Fibroblast of the aortic adventitia (primary cell): ENCODE results near the gene KLHL36. TPM values are rescaled to one million over a fixed set of nuclear protein-coding genes. Genes with fewer than 3 reads are reported as not detected.

ENCODE experiments used
- DNase-seq: peaks from one replicate; pipeline ENCODE4 v3.0.0-alpha.2; 2010; ENCODE audit warnings: low read depth
- H3K4me3 ChIP-seq: 2 replicates; pipeline ENCODE4 v1.5.1; 2011; ENCODE audit warnings: low read depth, mild to moderate bottlenecking, control low read depth, low read length, moderate library complexity
- total RNA-seq: library from RNA; depleted of rRNA; stranded (reverse); fragments of >200 nt; gene quantifications from 2 replicates; pipeline ENCODE4 v1.2.3, GENCODE V29; 2012; ENCODE audit warnings: low replicate concordance
- TF ChIP-seq, protein P1 (sequence below): IDR thresholded peaks from 2 replicates; pipeline ENCODE4 v1.5.1; 2011; ENCODE audit warnings: mild to moderate bottlenecking, low read length, control low read depth, inconsistent platforms; ENCODE audit not compliant: insufficient read depth

The KLHL36 gene
- total RNA-seq, 1 donor, result 50.5 TPM

DNA sequence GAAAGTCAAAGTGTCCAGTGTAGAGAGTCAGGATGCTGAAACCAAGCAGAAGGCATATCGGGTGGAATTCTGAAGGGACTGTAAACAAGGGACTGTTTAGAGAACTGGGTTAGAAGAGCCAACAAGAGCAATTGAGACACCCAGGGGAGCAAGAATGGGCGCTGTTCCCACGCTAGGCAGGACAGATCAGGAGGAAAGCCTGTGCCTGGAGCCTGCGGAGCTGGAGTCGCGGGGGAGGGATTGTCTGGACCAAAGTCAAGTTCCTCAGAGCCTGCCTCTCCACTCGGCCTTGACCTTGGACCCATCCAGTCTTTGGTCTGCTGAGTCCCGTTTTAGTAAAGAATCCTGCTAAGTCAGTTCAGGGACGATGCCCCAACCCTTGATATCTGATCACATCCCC is 14.7 kb upstream of the KLHL36 start:
- no peak overlapping the region for H3K4me3 ChIP-seq
- TF ChIP-seq, protein P1, sequence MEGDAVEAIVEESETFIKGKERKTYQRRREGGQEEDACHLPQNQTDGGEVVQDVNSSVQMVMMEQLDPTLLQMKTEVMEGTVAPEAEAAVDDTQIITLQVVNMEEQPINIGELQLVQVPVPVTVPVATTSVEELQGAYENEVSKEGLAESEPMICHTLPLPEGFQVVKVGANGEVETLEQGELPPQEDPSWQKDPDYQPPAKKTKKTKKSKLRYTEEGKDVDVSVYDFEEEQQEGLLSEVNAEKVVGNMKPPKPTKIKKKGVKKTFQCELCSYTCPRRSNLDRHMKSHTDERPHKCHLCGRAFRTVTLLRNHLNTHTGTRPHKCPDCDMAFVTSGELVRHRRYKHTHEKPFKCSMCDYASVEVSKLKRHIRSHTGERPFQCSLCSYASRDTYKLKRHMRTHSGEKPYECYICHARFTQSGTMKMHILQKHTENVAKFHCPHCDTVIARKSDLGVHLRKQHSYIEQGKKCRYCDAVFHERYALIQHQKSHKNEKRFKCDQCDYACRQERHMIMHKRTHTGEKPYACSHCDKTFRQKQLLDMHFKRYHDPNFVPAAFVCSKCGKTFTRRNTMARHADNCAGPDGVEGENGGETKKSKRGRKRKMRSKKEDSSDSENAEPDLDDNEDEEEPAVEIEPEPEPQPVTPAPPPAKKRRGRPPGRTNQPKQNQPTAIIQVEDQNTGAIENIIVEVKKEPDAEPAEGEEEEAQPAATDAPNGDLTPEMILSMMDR, result no peak
- DNase-seq, result peak; percentile 40

DNA sequence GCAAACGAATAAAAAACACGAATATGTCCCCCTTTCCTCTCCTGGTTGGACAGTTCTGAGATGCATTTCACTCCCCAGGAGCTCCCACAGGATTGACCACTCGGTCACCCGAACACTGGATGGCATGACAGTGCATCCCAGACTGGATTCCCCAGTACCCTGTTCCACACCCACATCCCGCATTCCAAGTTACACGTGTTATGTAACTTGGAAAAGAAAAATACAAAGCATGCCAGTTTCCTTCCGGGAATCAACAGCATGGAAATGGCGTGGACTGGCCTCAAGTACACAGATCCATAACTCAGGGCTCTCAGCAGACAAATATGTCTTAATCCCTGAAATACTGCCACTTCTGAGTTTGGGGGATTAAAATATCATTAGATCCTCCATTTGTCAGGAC is 12.6 kb upstream of the KLHL36 start:
- TF ChIP-seq, protein P1, result no peak
- no peak overlapping the region for H3K4me3 ChIP-seq
- DNase-seq, result peak; percentile 55

DNA sequence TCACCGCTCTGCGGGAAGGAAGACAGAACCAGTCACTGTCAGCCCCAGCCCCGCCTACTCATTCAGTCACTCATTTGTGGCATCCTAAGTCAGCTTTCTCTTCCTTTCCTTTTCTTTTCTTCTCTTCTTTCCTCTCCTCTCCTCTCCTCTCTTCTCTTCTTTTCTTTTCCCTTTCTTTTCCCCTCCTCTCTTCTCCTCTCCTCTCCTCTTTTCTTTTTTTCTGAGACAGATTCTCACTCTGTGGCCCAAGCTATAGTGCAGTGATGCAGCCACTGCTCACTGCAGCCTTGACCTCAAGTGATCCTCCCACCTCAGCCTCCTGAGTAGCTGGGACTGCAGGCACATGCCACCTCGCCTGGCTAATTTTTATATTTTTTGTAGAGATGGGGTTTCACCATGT is 10.6 kb upstream of the KLHL36 start:
- DNase-seq, result no peak
- TF ChIP-seq, protein P1, result no peak
- H3K4me3 ChIP-seq, result no peak overlapping the region

DNA sequence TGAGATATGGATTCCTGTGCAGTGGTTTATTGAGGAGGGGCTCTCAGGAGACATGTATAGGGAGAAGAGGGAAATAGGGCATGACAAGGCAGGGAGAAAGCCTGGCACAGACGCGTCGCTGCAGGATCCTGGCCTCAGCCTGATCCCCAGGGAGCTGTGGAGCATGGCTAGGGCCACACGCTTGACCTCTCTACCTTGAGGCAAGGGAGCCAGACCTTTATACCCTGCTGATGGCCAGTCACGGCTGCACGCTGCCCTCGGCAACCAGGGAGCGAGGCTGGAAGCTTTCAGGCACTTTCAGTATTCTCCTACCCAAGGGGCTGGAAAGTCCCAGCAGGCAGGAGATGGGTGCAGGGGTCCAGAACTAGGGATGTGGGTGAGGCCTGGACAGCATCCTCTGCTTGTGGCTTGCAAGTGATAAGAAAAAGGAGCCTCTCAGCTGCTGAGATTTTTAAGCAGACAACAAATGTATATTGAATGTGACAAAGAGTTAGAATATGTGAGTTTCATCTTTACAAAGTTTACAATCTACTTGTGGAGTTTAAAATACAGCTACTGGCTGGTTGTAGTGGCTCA is 10.0 kb upstream of the KLHL36 start:
- DNase-seq, result no peak
- H3K4me3 ChIP-seq, result no peak overlapping the region
- TF ChIP-seq, protein P1, result no peak

DNA sequence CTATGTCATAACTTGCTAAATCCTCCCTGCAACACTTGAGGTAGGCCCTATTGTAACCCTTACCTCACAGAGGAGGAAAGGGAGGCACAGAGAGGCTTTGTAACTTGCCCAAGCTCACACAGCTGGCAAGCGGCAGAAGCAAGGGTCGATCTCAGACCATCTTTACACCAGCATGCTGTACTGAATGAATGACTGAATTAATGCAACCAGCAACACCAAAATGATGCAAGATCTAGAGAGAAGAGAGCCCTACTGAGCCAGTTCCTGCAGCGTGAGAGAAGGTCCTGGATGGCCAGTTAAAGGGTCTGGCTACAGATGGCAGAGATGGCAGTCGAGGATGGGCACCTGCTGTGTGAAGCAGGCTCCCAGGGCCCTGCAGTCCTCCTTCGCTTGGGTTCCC is 8.2 kb upstream of the KLHL36 start:
- TF ChIP-seq, protein P1, result no peak
- H3K4me3 ChIP-seq, result no peak overlapping the region
- no peak for DNase-seq

DNA sequence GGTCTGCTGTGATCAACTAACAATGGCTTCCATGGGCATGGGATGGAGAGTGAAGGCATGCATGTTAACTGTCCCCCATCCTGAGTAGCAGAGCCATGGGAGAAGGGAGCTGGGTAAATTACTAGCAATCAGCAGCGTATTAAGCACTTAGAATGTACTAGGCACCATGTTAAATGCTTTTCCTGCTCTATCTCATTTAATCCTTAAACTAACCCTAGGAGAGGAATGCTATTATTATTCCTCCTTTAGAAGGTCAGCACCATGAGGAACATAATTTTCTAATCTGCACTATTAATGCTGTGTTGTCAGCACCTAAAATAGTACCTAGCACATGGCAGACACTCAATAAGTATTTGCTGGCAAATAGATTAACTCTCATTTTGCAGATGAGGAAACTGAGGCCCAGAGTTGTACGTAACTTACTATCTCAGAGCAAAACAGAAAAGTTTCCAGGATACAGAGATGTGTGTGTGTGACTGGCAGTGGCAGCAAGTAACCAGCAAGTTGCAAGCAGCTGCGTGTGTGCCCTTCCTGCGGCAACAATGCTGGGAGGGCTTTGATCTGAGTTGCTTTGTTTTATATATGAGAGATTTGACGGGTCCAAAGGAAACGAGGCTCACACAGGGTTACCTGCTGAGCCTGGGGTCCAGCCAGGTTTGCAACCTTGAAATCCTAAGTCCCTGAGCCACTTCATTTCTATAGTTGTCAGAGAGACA is 6.5 kb upstream of the KLHL36 start:
- no peak for DNase-seq
- no peak overlapping the region for H3K4me3 ChIP-seq
- TF ChIP-seq, protein P1, result no peak

DNA sequence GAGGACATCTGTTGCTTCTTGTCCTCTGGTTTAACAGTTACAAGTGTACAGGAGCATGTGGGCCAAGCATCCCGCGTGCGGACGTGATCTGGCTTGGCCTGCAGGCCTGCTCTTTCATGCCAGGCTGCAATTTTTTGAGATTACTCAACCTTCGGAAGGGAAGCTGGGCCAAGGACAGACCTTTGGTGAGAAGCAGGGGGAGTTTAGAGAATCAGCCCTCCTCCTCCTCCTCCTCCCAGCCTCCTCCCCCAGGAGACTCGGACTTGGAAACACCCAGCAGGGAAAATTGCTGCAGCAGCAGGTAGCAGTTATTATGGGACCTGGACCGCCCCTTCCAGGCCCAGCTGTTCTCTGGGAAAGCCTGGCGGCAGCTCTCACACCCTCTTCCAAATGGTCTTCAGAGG is 5.1 kb upstream of the KLHL36 start:
- no peak overlapping the region for H3K4me3 ChIP-seq
- TF ChIP-seq, protein P1, result no peak
- peak; percentile 97 for DNase-seq
